HL-60 (cell line): ENCODE measurements around the gene RYR2.

Source experiments
- DNase-seq, 2 experiments: peaks; one replicate each; pipeline ENCODE4 v3.0.0-alpha.2; 2010 to 2020; ENCODE audit warnings: low read depth in 1 of 2, low spot score in 1 of 2
- H3K27ac ChIP-seq: fragments of 250-450 bp; sonication (Bioruptor Pico); replicated peaks from 2 replicates; pipeline ENCODE4 v1.5.1; 2020; ENCODE audit warnings: mild to moderate bottlenecking, moderate library complexity
- H3K27me3 ChIP-seq: fragments of 250-450 bp; sonication (Bioruptor Pico); 2 replicates; pipeline ENCODE4 v1.5.1; 2021; ENCODE audit warnings: mild to moderate bottlenecking, moderate library complexity; ENCODE audit not compliant: insufficient read depth, poor library complexity, severe bottlenecking
- H3K4me3 ChIP-seq: replicated peaks from 2 replicates; pipeline ENCODE4 v1.5.1; 2011; ENCODE audit warnings: mild to moderate bottlenecking, control low read depth, low read length; ENCODE audit not compliant: insufficient read depth
- CTCF ChIP-seq: IDR thresholded peaks from one replicate; pipeline ENCODE4 v1.5.1; 2011; ENCODE audit warnings: low read length, control low read depth, inconsistent platforms; ENCODE audit not compliant: insufficient read depth
- GABPA ChIP-seq: IDR thresholded peaks from 2 replicates; pipeline ENCODE4 v1.6.1; 2012; ENCODE audit warnings: low read depth
- POLR2AphosphoS5 ChIP-seq: IDR thresholded peaks from 2 replicates; pipeline ENCODE4 v1.6.1; 2012; ENCODE audit warnings: low read depth
- SPI1 ChIP-seq: IDR thresholded peaks from 2 replicates; pipeline ENCODE4 v1.6.1; 2012; ENCODE audit warnings: low read depth, mild to moderate bottlenecking, borderline replicate concordance
- TF ChIP-seq, protein P1 (sequence below): IDR thresholded peaks from 2 replicates; pipeline ENCODE4 v1.6.1; 2012; ENCODE audit warnings: low read depth; ENCODE audit not compliant: insufficient replicate concordance

The RYR2 gene

DNA sequence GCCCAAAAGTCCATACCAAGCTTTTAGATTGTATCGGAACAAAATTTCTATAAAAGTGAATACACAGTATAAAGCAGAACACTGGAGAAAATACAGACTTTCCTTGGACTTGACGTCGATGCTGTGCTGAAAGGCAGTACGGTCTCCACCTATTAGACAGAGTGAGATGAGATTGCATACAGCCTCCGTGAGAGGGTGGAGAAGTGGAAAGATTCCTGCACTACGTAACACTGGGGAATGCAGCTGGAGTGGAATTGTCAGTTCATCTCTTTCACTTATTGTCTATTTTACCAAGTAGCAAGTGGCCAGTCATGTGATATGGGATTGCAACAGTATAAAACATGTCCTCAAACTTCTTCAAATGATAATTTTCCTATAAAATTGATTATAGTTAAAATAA is 639.2 kb downstream of the RYR2 start:
- no peaks in the 10 kb centered on the region for H3K27me3 ChIP-seq
- TF ChIP-seq SPI1 (no peak), GABPA (no peak), POLR2AphosphoS5 (no peak), CTCF (no peak)
- TF ChIP-seq, protein P1, sequence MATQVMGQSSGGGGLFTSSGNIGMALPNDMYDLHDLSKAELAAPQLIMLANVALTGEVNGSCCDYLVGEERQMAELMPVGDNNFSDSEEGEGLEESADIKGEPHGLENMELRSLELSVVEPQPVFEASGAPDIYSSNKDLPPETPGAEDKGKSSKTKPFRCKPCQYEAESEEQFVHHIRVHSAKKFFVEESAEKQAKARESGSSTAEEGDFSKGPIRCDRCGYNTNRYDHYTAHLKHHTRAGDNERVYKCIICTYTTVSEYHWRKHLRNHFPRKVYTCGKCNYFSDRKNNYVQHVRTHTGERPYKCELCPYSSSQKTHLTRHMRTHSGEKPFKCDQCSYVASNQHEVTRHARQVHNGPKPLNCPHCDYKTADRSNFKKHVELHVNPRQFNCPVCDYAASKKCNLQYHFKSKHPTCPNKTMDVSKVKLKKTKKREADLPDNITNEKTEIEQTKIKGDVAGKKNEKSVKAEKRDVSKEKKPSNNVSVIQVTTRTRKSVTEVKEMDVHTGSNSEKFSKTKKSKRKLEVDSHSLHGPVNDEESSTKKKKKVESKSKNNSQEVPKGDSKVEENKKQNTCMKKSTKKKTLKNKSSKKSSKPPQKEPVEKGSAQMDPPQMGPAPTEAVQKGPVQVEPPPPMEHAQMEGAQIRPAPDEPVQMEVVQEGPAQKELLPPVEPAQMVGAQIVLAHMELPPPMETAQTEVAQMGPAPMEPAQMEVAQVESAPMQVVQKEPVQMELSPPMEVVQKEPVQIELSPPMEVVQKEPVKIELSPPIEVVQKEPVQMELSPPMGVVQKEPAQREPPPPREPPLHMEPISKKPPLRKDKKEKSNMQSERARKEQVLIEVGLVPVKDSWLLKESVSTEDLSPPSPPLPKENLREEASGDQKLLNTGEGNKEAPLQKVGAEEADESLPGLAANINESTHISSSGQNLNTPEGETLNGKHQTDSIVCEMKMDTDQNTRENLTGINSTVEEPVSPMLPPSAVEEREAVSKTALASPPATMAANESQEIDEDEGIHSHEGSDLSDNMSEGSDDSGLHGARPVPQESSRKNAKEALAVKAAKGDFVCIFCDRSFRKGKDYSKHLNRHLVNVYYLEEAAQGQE: no peak
- H3K4me3 ChIP-seq: no peak overlapping the region

GRCh38 chr1:237684236-237684635 is 642.3 kb downstream of the RYR2 start:
- no peak for DNase-seq
- Histone ChIP-seq H3K4me3 (no peak overlapping the region), H3K27ac (no peak overlapping the region), H3K27me3 (no peaks in the 10 kb centered on the region)
- no peak for TF ChIP-seq POLR2AphosphoS5
- no peak for TF ChIP-seq SPI1
- TF ChIP-seq, protein P1: no peak
- no peak for TF ChIP-seq CTCF
- no peak for TF ChIP-seq GABPA

More for the DNA sequence above, 639.2 kb downstream of the RYR2 start:
- no peak overlapping the region for H3K27ac ChIP-seq
- DNase-seq: no peak

DNA sequence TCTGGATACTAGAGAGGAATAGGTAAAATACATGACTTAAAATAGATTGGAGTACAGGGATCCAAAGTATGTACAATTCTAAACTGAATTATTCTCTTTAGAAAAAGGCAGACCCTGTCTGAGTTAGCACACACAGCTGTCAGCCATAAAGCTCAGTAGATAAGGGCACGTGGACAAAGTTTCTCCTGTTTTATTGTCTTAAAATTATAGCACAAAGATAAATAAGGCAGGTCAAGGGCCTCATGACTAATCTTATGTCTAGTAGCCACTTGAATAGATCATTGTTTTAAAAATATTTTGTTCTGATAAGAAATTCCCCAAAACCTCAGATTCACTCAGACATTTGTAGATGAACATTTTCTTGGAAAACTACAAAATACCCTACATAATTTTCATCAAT is 643.6 kb downstream of the RYR2 start:
- Histone ChIP-seq H3K4me3 (no peak overlapping the region), H3K27ac (no peak overlapping the region), H3K27me3 (no peaks in the 10 kb centered on the region)
- no peak for DNase-seq
- TF ChIP-seq, protein P1: no peak
- TF ChIP-seq CTCF: no peak
- TF ChIP-seq POLR2AphosphoS5: no peak
- no peak for TF ChIP-seq GABPA
- no peak for TF ChIP-seq SPI1
